Suppressor macrophage treated with lipopolysaccharide for 1 hour (primary cell): ENCODE results near the gene PIP.
"Not testable (repeated sequence)": the region's sequence is repeated elsewhere in the genome, so short reads cannot be mapped to it uniquely, and the experiment has no call there.

ENCODE experiments used
- DNase-seq, 3 donors: peaks; one replicate each; pipeline ENCODE4 v3.0.0-alpha.2; 2020 to 2022

Gene PIP

GRCh38 chr7:143131781-143132180, at the start of gene PIP:
Gene PIP (plus strand): TSS chr7:143132077. CDS start chr7:143132117, 40 bp downstream.
- DNase-seq, result peak in 2 of 3 donors; percentile 21 to 37

GRCh38 chr7:143085109-143085508, 46.8 kb upstream of the PIP start:
- DNase-seq, result peak in 2 of 3 donors; percentile 3 to 7

- DNase-seq, result not testable (repeated sequence)
Measured at GRCh38 chr7:143085610-143086009, 46.3 kb upstream of the PIP start.

GRCh38 chr7:143088549-143089231, 43.2 kb upstream of the PIP start:
- DNase-seq, result not testable (repeated sequence)

- DNase-seq, result no peak
Measured at GRCh38 chr7:143096146-143096545, 35.7 kb upstream of the PIP start.

GRCh38 chr7:143099579-143099978, 32.3 kb upstream of the PIP start:
- DNase-seq, result not testable (repeated sequence)

GRCh38 chr7:143104759-143105158, 27.1 kb upstream of the PIP start:
- DNase-seq, result no peak

- DNase-seq, result not testable (repeated sequence)
Measured at GRCh38 chr7:143108019-143108418, 23.9 kb upstream of the PIP start.

- no peak for DNase-seq
Measured at GRCh38 chr7:143117395-143117794, 14.5 kb upstream of the PIP start.

- no peak for DNase-seq
Measured at GRCh38 chr7:143120691-143121405, 11.0 kb upstream of the PIP start.

GRCh38 chr7:143123326-143123725, 8.6 kb upstream of the PIP start:
- DNase-seq, result not testable (repeated sequence)

- peak; percentile 76 to 95 (median 94) for DNase-seq
Measured at GRCh38 chr7:143126146-143126545, 5.7 kb upstream of the PIP start.

- no peak for DNase-seq
Measured at GRCh38 chr7:143129051-143129450, 2.8 kb upstream of the PIP start.

- no peak for DNase-seq
Measured at GRCh38 chr7:143129477-143129876, 2.4 kb upstream of the PIP start.

- DNase-seq, result peak in 1 of 3 donors; percentile 7
Measured at GRCh38 chr7:143130541-143130940, 1.3 kb upstream of the PIP start.

GRCh38 chr7:143147070-143147469, 15.2 kb downstream of the PIP start:
- DNase-seq, result no peak

GRCh38 chr7:143148050-143148449, 16.2 kb downstream of the PIP start:
- no peak for DNase-seq

GRCh38 chr7:143148651-143149050, 16.8 kb downstream of the PIP start:
- DNase-seq, result no peak

GRCh38 chr7:143150696-143151095, 18.8 kb downstream of the PIP start:
- not testable (repeated sequence) for DNase-seq

- DNase-seq, result not testable (repeated sequence)
Measured at GRCh38 chr7:143158617-143159016, 26.7 kb downstream of the PIP start.

GRCh38 chr7:143171697-143172096, 39.8 kb downstream of the PIP start:
- no peak for DNase-seq

- no peak for DNase-seq
Measured at GRCh38 chr7:143172354-143172753, 40.5 kb downstream of the PIP start.

GRCh38 chr7:143176128-143176527, 44.3 kb downstream of the PIP start:
- no peak for DNase-seq

GRCh38 chr7:143177374-143178119, 45.7 kb downstream of the PIP start:
- DNase-seq, result no peak
